Hepatocyte (in vitro differentiated cells): ENCODE results near the gene SPON2.

ENCODE experiments used
- EZH2 ChIP-seq: fragments of 200-600 bp; sonication (generic); IDR thresholded peaks from 2 replicates; pipeline ENCODE4 v1.6.1; 2016; ENCODE audit warnings: antibody characterized with exemption, mild to moderate bottlenecking, borderline replicate concordance
- TF ChIP-seq, protein P1 (sequence below): fragments of 200-600 bp; sonication (generic); IDR thresholded peaks from 2 replicates; pipeline ENCODE4 v1.5.1; 2016; ENCODE audit warnings: antibody characterized with exemption, mild to moderate bottlenecking; ENCODE audit not compliant: poor library complexity

DNA sequence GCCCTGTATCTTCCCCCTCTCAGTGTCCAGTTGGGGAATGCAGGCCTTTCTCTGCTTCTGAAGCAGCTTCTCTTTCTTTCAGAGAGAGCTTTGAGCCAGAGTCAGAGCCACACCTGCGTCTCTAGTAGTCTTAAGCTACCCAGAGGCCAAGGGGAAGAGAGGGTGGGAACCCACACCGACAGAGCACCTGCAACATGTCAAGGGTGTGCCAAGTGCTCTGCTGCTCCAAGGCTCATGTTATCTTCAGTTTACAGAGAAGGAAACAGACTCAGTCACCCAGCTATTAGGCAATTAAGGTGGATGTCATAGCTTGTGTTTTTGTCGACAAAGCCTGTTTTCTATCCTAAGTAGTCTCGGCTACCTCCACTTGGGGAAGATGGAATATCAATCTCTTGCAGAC, 36.3 kb downstream of the SPON2 start:
- TF ChIP-seq, protein P1, sequence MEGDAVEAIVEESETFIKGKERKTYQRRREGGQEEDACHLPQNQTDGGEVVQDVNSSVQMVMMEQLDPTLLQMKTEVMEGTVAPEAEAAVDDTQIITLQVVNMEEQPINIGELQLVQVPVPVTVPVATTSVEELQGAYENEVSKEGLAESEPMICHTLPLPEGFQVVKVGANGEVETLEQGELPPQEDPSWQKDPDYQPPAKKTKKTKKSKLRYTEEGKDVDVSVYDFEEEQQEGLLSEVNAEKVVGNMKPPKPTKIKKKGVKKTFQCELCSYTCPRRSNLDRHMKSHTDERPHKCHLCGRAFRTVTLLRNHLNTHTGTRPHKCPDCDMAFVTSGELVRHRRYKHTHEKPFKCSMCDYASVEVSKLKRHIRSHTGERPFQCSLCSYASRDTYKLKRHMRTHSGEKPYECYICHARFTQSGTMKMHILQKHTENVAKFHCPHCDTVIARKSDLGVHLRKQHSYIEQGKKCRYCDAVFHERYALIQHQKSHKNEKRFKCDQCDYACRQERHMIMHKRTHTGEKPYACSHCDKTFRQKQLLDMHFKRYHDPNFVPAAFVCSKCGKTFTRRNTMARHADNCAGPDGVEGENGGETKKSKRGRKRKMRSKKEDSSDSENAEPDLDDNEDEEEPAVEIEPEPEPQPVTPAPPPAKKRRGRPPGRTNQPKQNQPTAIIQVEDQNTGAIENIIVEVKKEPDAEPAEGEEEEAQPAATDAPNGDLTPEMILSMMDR, result no peak
- no peak for TF ChIP-seq EZH2
